Left kidney (tissue), 2 donors: ENCODE measurements around the gene A3GALT2. TPM values are rescaled to one million over a fixed set of nuclear protein-coding genes. Genes with fewer than 3 reads are reported as not detected.
"Not testable (repeated sequence)": the region's sequence is repeated elsewhere in the genome, so short reads cannot be mapped to it uniquely, and the experiment has no call there.

Experiments used
- DNase-seq: peaks from one replicate; pipeline ENCODE4 v3.0.0-alpha.2; 2013
- polyA plus RNA-seq: library from polyadenylated mRNA; unstranded; fragments of 120-200 nt; gene quantifications from one replicate; pipeline ENCODE4 v1.2.1, GENCODE V29; 2013; ENCODE audit not compliant: insufficient read length

A3GALT2 gene
- polyA plus RNA-seq, 1 donor = not detected

DNA sequence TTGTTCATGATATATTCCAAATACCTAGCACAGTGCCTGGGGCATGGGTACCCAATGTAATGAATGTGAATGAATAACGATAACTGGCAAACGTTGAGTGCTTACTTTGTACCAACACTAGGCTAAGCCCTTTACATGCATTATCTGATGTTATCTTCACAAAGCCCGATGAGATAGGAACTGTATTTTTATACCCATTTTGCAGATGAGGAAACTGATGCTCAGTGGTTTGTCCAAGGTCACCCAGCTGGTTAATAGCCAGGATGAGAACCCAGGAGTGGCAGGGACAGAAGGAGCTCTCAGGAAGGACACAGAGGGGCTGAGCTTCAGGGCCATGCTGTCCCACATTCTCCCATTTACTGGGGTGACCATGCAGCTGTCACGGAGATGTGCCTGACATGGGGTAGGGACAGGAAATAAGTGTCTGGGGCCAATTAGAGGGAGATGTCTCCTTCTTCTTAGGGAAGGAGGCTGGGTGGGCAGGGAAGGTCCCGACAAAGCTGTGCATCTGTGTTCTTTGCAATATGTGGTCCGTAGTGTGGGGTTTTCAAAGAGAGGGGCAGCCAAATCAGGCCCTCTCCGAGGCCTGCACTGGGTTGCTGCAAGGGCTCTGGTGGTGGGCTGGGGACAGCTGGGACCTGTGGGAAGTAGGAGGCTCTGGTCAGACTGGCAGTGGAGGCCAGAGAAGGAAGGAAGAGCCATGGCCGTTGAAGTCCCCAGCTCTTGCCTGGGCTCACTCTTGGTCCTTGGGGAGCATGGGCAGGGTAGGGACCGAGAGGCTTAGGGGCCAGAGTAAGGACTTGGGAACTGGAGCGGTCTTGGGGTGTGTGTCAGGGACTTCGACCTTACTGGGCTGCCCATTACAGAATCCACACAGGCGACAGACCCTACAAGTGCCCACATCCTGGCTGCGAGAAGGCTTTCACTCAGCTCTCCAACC lies 26.6 kb downstream of the A3GALT2 start:
- DNase-seq = no peak

DNA sequence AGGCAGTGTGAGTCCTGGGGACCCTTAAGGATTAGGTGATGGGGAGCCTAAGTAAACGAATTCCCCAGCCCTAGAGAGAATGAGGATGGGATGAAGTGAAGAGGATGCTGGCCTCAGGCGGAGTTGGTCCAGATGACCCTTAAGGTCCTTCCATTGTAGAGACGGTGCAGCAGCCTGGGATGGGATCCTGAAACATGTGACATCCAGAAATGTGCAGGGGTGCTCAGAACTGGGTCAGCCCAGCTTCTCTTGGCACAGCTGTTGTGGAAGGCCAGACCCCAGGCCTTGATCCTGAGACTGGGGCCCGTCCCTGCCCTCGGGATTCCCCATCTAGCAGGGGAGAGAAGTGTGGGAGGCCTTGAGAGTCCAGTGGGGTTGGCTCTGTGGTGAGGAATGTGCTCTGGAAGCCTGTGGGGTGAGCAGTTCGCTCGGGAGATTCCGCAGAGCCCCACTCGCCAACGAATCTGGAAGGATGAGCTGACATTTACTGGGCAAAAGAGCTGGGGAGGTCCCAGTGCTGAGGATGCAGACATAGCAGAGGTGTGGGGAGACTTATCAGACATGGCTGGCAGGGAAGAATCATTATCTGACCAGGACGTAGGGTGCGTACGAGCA lies 28.1 kb downstream of the A3GALT2 start:
- no peak for DNase-seq

GRCh38 chr1:33290615-33291014 lies 30.3 kb downstream of the A3GALT2 start:
- not testable (repeated sequence) for DNase-seq

GRCh38 chr1:33289858-33290154 lies 31.1 kb downstream of the A3GALT2 start:
- DNase-seq = no peak

GRCh38 chr1:33288976-33289857 lies 31.7 kb downstream of the A3GALT2 start:
- no peak for DNase-seq

DNA sequence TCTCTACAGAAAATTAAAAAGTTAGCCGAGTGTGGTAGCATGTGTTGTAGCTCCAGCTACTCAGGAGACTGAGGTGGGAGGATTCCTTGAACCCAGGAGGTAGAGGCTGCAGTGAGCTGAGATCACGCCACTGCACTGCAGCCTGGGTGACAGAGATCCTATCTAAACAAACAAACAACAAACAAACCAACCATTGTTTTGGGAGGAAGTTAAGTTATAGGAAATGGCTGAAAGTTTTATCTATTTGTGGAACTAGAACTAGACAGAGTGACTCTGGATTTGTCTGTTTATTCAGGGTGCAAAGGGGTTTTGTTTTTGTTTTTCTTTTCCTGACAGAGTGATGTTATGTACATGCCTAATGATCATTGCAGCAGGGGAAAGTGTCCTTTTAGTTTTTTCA lies 33.6 kb downstream of the A3GALT2 start:
- no peak for DNase-seq

DNA sequence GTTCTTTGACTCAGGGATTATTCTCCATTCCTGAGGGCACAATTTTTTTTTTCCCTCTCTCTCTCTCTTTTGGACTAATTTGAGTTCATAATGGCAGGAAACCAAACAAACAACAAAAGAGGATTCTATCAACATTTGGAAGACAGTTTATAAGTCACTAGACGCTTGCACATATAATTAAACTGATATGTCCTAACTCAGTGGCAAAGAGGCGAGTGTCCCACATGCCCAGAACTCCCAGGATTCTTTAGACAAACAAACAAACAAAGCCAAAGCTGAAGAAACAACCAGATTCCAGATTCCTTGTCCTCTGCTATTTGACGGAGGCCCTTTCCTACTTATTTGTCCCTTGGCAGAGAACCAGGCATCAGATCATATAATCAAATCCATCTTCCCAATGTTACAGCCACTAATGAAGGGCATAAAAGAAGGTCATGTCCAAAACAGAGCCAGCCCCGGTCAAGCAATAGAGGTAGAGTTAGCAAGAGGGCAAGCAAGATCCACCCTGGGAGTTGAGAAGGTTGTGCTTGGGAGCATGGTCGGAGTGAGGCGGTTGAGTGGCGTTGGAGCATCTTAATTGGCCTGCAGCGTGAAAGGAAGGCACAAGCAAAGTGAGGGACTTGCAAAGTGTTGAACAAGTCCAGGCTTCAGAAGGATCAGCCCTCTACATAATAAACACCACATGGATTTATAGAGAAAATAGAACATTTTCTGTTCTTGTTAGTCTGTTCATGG lies 34.3 kb downstream of the A3GALT2 start:
- no peak for DNase-seq

GRCh38 chr1:33284049-33284448 lies 36.8 kb downstream of the A3GALT2 start:
- DNase-seq = no peak

- DNase-seq = no peak
Measured at GRCh38 chr1:33282791-33283190, 38.1 kb downstream of the A3GALT2 start.

DNA sequence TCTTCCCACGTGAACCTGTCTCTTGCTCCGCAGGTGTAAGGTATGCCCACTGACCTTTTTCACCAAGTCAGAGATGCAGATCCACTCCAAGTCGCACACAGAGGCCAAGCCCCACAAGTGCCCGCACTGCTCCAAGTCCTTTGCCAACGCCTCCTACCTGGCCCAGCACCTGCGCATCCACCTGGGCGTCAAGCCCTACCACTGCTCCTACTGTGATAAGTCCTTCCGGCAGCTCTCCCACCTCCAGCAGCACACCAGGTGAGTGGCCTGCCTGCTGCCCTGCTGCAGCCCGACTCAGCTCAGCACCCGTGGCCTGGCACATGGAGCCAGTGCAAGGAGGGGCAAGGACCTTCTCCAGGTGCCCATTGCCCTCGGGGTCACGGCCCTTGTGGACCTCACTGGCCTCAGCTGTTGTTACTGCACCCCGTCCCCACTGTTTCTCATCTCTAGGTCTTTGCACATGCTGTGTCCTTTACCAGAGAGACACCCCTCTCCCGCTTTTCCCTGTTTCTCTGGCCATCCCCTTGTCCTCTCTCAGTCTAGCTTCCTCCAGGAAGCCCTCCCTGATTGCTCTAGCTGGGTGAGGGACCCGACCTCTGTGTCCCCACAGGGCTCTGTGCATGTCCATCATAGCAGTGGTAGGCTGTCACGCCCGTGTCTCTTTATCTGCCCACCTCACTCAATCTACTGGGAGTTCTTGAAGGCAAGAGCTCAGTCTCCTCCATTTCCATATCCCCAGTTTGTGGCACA lies 39.2 kb downstream of the A3GALT2 start:
- no peak for DNase-seq

DNA sequence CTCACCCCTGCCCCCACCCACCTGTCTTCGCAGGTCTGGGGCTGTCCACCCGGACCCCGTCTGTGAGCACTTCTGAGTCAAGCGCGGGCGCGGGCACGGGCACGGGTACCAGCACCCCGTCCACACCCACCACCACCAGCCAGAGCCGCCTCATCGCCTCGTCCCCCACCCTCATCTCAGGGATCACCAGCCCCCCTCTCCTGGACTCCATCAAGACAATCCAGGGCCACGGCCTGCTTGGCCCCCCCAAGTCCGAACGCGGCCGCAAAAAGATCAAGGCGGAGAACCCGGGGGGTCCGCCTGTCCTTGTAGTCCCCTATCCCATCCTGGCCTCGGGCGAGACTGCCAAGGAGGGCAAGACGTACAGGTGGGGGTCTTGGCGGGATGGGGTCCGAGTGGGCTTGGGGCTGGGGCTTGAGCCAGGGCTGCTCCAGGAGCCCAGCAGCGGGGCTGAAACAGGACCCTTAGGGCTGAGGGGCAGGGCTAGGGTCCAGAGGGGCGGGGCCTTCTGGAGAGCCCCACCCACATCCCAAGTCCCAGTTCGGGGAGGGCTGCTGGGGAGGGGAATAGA lies 40.7 kb downstream of the A3GALT2 start:
- no peak for DNase-seq

DNA sequence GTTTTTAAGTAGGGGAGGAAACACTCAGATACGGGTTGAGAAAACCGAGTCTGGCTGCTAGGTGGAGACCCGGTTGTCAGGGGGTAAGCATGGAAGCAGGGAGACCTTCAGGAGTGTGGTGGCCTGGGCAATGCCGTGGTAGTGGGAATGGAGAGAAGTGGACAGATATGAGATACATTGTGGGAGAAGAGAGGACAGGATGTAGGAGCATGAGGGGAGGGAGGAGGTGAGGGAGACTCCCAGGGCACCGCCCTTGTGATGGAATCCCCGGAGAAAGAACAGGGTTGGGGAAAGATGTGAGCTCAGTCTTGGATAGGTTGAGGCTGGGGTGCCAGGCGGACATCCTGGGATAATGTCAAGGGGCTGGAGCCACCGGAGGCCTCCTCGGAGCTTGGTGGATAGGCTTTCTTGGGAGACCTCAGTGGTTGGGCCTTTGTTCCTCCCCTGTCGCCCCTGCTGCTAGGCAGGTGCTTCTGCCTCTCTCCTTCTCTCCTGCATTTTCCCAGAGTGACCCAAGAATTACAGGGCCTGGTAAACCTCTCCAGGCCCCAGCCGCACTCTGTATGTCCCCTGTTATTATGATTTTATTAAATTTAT lies 43.3 kb downstream of the A3GALT2 start:
- DNase-seq = no peak

DNA sequence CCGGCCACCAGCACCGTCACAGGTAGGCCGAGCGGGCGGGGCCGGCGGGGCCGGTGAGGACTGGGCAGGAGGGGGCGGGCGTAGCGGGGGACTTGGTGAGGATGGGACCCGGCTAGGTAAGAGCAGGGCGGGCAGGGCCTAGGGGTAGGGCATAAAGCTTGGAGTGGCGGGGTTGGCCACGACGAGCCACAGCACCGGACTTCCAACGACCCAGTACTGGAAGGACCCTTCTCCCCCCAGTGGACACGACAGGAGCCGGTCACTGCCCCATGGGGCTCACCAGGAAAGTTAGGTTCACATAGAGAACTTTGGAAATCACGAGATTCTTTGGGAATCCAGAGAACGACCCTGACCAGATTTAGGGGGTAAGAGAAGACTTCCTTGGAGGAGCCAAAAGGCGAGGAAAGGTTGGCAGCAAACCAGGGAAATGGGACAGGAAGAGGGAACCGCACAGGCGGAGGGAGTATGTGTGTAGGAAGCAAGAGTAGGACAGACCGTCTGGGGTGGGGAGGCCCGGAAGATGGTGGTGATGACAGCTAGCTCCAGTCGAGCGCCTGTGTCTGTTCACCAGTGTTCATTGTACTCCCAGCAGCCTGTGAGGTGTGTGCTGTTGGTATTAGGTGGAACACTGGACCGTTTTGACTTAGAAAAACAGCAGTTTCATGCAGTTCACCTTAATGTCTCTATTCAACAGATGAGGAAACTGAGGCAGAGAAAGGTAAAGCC lies 44.2 kb downstream of the A3GALT2 start:
- no peak for DNase-seq

- DNase-seq = no peak
Measured at GRCh38 chr1:33275706-33276572, 45.0 kb downstream of the A3GALT2 start.

DNA sequence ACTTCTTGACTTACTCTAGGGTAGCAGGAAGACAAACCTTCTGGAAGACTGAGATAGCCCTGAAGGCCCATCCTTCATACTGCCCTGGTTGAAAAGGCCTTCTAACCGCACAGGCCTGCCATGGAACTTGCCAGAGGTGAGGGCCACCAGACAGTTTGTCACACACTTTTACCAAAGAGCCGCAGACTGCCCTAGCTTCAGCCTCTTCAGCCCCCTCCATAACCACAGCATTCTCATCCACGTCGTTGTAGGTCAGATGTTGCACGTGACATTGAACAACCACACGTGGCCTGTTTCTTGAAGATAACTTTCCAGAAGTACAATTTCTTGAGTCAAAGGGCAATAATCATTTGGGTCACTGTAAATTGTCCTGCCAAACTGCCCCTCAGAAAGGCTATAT lies 45.7 kb downstream of the A3GALT2 start:
- DNase-seq = no peak

GRCh38 chr1:33274446-33274845 lies 46.5 kb downstream of the A3GALT2 start:
- DNase-seq = no peak

- DNase-seq = no peak
Measured at GRCh38 chr1:33273961-33274371, 46.9 kb downstream of the A3GALT2 start.

- no peak for DNase-seq
Measured at GRCh38 chr1:33273406-33273805, 47.5 kb downstream of the A3GALT2 start.

DNA sequence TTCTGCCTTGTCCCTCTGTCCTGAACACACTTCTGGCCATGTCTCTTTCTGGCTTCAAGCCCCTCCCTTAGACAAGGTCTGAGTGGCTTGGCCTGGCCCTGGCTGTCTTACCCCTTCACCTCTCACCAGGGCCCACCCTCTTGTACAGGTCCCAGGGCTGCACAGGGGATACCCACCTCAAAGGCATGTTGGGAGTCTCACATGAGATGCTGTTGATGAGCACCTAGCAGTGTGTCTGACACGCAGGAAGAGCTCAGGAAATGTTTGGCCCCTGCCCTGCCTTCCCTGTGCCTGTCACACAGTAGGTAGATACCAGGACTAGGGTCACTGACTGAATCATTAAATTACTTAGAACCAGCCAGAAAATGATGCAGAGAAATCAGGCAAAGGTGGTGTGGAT lies 48.0 kb downstream of the A3GALT2 start:
- DNase-seq = no peak
